Measurements from ENCODE around the gene TADA1.
A peak's percentile ranks its signal among the peaks of the same experiment; 100 is the strongest.
"Not testable (repeated sequence)": the region's sequence is repeated elsewhere in the genome, so short reads cannot be mapped to it uniquely, and the experiment has no call there.

TADA1 gene

DNA sequence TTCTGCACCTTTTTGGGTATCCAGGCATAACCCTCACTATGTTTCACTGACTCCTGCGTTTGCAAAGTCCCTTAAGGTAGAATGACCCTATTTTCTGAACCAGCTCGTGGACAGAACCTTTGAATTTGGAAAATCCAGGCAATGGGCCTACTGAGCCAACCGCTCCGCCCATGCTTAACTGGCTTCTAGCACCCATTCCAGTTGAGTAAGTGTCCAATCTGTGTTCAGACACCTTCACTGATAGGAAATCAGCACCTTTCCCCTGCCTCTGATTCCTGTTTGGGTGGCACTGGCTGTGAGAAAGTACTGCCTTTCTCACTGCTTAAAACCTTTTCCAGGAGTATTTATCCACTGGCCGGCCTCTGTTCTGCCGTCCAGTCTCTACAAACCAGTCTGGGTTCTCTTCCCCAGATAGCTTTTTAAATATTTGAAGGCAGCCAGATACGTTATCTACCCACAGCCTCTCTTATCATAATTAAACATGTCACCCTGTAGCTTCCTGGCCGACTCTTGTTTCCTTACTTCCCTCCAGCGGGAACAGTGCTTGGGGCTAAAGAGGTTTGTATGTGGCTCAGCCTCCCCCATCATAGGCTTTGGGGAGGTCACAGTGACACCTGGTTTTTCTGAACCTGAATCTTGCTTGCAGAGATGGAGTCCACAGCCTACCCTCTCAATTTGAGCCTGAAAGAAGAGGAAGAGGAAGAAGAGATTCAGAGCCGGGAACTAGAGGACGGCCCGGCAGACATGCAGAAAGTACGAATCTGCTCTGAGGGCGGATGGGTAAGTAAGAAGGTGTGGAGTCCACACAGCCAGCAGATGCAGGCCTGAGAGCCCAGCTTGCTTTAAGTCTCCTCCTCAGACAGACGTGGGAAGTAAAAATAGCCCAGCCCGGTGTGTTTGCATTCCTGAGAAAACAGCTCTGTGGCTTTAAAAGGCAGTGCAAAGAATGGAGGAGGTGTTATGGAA lies 35.5 kb downstream of the TADA1 start:
- DNase-seq = no peak

DNA sequence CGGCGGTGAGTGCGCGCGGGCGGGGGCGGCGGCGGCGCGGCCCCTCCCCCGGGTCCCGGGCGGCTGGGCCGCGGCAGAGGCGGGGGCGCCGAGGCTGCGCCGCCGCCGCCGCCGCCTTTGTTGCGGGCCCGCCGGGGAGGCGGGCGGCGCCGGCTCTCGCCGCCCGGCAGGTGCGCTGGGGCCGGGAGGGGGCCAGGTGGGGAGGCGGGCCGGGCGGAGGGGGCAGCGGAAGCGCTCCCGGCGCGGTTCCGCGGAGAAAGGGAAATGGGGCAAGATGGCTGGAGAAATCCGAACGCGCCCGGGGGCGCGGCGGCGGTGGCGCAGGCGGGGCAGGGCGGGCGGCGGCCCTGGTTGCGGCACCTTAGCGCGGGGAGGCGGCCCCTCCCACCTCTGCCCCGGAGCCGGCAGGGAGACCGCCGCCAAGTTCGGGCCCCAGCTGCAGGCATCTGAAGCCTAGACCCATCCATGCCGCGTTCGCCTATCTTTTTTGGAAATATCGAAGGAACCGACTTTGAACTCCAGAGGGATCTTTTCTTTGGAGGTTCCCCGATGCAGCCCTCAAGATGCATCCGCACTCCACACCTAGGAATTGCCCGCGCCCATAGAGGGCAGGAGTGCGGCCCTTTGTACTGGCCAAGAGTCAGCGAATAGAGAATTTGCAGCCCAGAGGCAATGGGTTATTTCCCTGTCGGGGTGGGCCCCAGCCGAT lies 36.3 kb downstream of the TADA1 start:
- peak; percentile 43 to 59 for DNase-seq

DNA sequence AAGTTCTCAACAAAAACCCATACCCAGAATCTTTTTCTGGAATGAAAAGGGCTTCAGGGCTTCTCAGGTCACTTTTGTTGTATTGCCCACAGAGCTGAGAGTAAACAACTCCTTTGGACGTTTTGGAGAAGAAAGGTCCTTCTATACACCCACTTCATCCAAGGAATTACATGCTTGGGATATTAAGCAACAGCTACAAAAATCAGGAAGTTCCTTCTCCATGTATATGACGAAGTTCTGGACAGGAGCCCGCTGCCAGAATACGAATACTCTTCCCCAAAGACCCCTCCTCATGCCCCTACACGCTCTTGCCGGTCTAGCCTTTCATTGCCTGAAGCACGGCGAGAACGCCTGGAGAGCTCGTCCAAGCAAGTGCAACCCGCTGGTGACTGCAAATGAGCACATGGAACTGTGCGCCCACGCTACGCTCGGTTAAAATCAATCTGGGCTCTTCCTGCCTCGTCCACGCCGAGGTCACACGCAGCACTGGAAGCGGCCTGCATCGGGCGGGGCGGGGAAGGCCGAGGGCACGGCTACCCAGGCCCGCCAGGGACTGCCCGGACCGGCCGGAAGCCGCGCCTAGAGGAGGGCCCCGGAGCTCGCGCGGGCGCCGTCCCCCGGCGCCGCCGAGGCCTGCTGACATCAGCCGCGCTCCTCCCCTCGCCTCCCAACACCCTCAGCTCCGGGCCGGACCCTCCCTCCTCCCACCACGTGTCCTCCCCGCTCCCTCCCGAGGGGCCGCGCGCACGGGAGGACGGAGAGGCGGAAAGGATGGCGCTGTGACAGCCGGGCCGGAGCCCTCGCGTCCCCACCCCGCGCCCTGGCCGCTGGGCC lies 37.1 kb downstream of the TADA1 start, which contains the start of gene POGK:
Gene POGK, plus strand, starts transcription at position 710 of the 834 bp plus-strand sequence. CDS start 1,482 bp downstream, outside the sequence.
- peak; percentile 84 to 85 for DNase-seq

DNA sequence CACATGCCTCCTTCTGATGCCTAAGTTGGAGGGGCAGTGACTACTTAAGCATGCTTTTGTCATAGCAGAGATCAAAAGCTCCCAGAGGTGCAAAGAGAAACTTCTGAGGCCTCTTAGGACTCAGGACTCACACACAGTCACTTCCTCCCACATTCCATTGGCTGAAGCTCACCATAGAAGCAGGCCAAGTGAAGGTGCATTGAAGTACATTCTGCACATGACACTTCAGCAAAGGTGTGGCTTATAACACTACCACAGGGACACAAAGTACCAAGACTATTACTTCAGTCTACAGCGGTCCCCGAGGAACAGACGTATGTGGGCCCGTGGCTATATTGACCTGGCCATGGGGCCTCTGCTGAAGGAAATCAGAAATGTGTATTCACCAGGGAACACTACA lies 39.3 kb downstream of the TADA1 start:
- DNase-seq = no peak

DNA sequence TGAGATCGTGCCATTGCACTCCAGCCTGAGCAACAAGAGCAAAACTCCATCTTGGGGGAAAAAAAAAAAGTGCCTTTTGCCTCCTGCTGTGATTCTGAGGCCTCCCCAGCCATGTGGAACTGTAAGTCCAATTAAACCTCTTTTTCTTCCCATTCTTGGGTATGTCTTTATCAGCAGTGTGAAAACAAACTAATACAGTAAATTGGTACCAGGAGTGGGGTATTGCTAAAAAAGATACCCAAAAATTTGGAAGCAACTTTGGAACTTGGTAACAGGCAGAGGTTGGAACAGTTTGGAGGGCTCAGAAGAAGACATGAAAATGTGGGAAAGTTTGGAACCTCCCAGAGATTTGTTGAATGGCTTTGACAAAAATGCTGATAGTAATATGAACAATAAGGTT lies 46.3 kb downstream of the TADA1 start:
- DNase-seq = not testable (repeated sequence)

DNA sequence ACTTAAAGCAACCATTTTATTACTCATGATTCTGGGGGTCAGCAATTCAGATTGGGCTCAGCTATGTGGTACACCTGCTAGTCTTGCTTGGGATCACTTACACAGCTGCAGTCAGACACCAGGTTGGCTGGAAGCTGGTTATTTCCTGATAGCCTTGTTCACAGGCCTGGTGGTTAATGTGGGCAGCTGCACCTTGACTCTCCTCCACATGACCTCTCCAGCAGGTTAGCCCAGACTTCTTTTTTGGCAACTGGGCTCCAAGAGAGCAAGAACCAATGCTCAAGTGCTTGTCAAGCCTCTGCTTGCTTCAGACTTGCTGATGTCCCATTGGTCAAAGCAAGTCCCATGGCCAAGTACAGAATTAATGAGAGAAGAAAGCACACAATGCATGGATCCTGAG lies 48.6 kb downstream of the TADA1 start:
- no peak for DNase-seq

DNA sequence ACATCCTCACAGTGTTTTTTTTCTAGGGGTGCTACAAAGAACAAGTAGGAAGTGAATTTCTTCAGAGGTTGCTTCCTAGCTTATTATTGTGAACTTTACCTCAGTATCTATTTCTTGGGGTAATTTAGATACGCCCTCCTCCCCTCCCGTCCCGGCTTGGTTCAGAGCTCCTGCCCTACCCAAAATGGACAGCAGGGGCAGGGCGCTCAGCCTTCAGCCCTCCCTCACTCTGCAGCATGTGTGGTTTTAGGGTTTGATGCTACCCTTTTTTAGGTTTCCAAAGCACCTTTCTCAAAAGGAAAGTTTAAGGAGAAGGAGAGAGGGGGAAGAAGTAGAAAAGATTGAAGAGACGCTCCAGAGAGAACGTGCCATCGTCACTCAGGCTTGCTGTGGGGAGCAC lies 53.7 kb downstream of the TADA1 start:
- DNase-seq = no peak

DNA sequence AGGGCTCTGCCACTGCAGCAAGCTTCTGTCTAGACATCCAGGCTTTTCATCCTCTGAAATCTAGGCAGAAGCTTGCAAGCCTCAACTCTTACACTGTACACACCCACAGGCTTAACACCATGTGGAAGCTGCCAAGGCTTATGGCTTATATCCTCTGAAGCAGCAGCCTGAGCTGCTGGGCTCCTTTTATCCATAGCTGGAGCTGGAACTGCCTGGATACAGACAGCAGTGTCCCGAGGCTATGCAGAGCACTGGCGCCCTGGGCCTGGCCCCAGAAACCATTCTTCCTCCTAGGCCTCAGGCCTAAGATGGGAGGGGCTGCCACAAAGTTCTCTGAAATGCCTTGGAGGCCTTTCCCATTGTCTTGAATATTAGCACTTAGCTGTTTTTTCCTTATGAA lies 56.1 kb downstream of the TADA1 start:
- DNase-seq = no peak

DNA sequence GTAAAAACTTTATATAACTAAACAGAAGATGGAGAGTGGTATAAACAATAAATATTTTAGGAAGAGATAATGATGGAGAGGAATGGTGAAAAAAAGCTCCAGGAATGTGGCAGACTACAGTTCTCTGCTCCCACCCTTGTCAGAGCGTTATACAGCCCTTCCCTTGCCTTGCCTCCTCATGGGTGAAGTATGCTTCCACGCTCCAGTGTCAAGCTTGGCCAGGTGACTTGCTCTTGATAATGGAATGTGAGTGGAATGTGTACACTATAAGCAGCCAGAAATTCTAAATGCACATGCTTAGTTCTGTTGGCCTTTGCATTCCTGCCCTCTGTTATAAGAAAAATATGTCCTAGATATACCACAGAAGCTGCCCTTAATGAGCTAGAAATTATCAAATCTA lies 61.5 kb downstream of the TADA1 start:
- no peak for DNase-seq

DNA sequence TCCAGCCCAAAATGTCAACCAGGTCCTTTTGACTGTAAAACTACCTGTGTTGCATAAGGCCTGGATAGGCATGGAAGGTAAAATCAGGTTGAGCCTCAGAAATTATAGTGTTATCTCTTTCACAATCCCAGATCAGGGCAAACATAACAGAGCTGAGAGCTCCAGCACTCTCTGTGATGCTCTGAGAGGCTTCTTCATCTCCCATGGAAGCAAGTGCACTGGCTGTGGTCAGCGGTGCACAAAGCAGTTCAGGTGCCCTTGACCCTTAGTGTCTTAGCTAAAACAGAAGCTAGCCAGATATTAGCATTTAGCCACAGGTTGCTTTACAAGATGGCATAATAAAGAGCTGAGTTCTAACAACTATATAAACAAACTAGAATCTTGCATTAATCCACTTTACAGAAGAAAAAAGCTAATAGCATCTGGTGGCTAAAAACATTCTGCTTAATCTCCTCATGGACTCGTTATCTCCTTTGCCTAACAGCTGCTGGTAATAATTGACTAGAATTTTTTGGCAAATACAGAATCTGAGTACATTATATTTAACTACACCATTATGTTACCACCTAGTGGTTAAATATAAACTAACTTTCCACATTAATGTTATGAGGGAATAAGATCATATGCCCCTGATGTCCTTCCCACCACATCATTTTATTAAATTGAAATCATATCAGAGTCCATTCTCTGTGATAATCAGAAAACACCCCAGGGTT lies 62.4 kb downstream of the TADA1 start:
- DNase-seq = no peak

DNA sequence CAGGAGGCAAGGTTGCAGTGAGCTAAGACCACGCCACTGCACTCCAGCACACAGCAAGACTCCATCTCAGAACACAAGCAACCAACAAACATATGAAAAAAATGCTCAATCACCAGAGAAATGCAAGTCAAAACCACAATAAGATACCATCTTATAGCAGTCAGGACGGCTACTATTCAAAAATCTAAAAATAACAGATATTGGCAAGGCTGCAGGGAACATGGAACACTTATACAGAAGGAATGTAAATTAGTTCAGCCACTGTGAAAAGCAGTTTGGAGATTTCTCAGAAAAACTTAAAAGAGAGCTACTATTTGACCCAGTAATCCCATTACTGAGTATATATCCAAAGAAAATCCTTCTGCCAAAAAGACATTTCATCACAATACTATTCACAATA lies 64.4 kb downstream of the TADA1 start:
- no peak for DNase-seq

DNA sequence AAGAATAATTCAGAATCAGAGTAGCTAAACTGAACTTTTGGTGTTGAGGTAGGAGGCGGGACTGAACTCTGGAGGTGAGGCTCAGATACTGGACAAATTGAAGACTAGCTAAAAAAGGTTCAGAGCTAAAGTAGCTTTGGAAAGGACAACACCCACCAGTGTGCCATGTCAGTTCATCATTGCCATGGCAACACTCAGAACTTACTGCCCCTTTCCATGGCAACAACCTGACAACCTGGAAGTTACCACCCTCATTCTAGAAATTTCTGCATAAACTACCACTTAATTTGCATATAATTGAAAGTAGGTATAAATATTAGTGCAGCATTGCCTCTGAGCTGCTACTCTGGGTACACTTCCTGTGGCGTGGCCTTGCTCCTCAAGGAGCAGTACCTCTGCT lies 67.1 kb downstream of the TADA1 start:
- DNase-seq = no peak

Data from CD4-positive, alpha-beta T cell treated with Interleukin-4 for 1 hour (primary cell).